Type B pancreatic cell (in vitro differentiated cells): ENCODE results near the gene SLC66A3. TPM values are rescaled to one million over a fixed set of nuclear protein-coding genes. Genes with fewer than 3 reads are reported as not detected.

Experiments used
- DNase-seq: peaks from one replicate; pipeline ENCODE4 v3.0.0; 2021; ENCODE audit warnings: mixed read lengths; ENCODE audit not compliant: unreplicated experiment; ENCODE audit errors: extremely low spot score
- H3K27ac Mint-ChIP-seq: 2 replicates; pipeline ENCODE4 v1.8.0; 2021; ENCODE audit warnings: mild to moderate bottlenecking, mixed read lengths
- H3K27me3 Mint-ChIP-seq: 2 replicates; pipeline ENCODE4 v1.8.0; 2021; ENCODE audit warnings: mixed read lengths
- H3K36me3 Mint-ChIP-seq: 2 replicates; pipeline ENCODE4 v1.8.0; 2021; ENCODE audit warnings: mixed read lengths
- H3K4me1 Mint-ChIP-seq: one replicate; pipeline ENCODE4 v1.8.0; 2021; ENCODE audit warnings: mixed read lengths; ENCODE audit not compliant: unreplicated experiment
- H3K4me3 Mint-ChIP-seq: 2 replicates; pipeline ENCODE4 v1.8.0; 2021; ENCODE audit warnings: mild to moderate bottlenecking, mixed read lengths
- H3K9me3 Mint-ChIP-seq: 2 replicates; pipeline ENCODE4 v1.8.0; 2021; ENCODE audit warnings: mixed read lengths
- CTCF ChIP-seq: fragments of 200-600 bp; sonication (generic); conservative IDR thresholded peaks from 2 replicates; pipeline ENCODE4 v1.5.0; 2021; ENCODE audit warnings: antibody characterized with exemption, mild to moderate bottlenecking
- total RNA-seq: library from RNA; stranded (reverse); gene quantifications from 2 replicates; pipeline ENCODE4 v1.2.1, GENCODE V29; 2021; ENCODE audit warnings: low replicate concordance

SLC66A3 gene
- total RNA-seq, 1 donor from 2014 or later = 6.3 TPM

DNA sequence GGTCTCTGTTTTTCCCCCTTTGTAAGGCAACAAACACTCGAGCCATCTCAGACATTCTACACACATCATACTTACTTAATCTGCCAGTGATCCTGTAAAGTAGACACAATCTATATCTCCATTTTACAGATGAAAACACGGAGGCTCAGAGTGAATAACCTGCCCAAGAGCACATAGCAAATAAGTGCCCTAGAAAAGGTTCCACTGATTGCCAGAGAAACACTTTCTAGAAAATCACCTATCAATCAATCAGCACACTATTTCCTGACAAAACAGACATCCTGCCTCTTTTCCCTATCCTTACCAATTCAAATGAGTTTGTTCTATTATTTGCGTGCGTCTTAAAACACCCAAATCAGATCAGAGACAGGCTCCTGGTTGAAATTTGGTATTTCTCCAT lies 23.9 kb downstream of the SLC66A3 start:
- Mint-ChIP-seq H3K4me1 (peaks cover 7% of the 10 kb centered on the region), H3K4me3 (no peak overlapping the region), H3K36me3 (peaks cover 9% of the 10 kb centered on the region), H3K27me3 (no peaks in the 10 kb centered on the region), H3K27ac (no peak overlapping the region), H3K9me3 (peaks cover 4% of the 10 kb centered on the region)
- no peak for DNase-seq
- TF ChIP-seq CTCF = no peak

DNA sequence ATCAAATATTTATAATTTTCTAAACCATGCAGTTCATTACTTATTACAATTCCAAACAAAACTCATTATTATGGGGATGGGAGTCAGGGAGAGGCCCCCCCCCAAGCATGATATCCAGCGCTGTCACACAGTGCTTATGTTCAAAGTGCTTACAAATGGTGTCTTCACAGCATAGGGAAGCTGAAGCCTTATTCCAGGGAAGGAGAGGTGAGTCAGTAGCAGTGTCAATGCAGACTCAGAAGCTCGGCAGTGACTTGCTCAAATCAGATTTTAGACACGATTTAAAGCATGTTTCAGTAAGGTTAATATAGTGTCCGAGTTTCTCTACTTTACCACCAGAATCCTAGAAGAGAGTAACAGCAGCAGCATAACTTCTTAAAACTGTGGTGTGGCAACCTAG lies 24.6 kb downstream of the SLC66A3 start:
- Mint-ChIP-seq H3K36me3 (peaks cover 8% of the 10 kb centered on the region), H3K27me3 (no peaks in the 10 kb centered on the region), H3K9me3 (peaks cover 4% of the 10 kb centered on the region), H3K27ac (no peak overlapping the region), H3K4me1 (peaks cover 7% of the 10 kb centered on the region), H3K4me3 (no peak overlapping the region)
- no peak for TF ChIP-seq CTCF
- DNase-seq = no peak

- Mint-ChIP-seq H3K27ac (no peak overlapping the region), H3K27me3 (no peaks in the 10 kb centered on the region), H3K4me1 (peaks cover under 1% of the 10 kb centered on the region), H3K36me3 (peaks cover 3% of the 10 kb centered on the region), H3K9me3 (no peaks in the 10 kb centered on the region), H3K4me3 (no peak overlapping the region)
- DNase-seq = no peak
- no peak for TF ChIP-seq CTCF
Measured at GRCh38 chr2:11180653-11181052, 25.4 kb downstream of the SLC66A3 start.

DNA sequence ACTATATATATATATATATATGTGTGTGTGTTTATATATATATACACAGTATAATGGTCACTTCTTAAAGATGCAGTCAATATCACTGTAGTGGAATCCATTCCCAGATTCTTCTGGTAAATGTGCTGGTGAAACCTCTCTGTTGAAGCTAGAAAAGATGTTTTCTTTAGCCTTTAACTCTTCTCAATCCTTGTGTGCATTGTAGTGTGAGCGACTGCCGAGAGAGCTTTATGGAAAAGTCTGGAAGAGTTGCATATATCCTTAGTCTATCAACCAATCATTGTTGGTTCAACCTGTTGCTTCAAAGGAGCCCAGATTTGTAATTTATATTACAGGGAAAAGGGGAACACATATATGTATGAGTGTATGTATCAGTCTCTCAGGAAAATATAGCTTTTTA lies 27.7 kb downstream of the SLC66A3 start:
- TF ChIP-seq CTCF = no peak
- Mint-ChIP-seq H3K27ac (no peak overlapping the region), H3K36me3 (peaks cover 16% of the 10 kb centered on the region), H3K4me3 (no peak overlapping the region), H3K4me1 (no peaks in the 10 kb centered on the region), H3K9me3 (no peaks in the 10 kb centered on the region), H3K27me3 (no peaks in the 10 kb centered on the region)
- no peak for DNase-seq

- H3K9me3 Mint-ChIP-seq = no peaks in the 10 kb centered on the region
- H3K36me3 Mint-ChIP-seq = peaks cover 20% of the 10 kb centered on the region
- no peak for TF ChIP-seq CTCF
- H3K27ac Mint-ChIP-seq = no peak overlapping the region
- no peaks in the 10 kb centered on the region for H3K4me1 Mint-ChIP-seq
- no peak for DNase-seq
- no peaks in the 10 kb centered on the region for H3K27me3 Mint-ChIP-seq
- H3K4me3 Mint-ChIP-seq = no peak overlapping the region
Measured at GRCh38 chr2:11186145-11186544, 30.9 kb downstream of the SLC66A3 start.

- no peak for TF ChIP-seq CTCF
Measured at GRCh38 chr2:11187083-11187619, 31.9 kb downstream of the SLC66A3 start.

More at GRCh38 chr2:11187083-11187619, 31.9 kb downstream of the SLC66A3 start:
- Mint-ChIP-seq H3K36me3 (peaks cover 20% of the 10 kb centered on the region), H3K4me1 (no peaks in the 10 kb centered on the region), H3K4me3 (no peak overlapping the region), H3K27me3 (no peaks in the 10 kb centered on the region), H3K9me3 (no peaks in the 10 kb centered on the region), H3K27ac (no peak overlapping the region)
- no peak for DNase-seq
